Esophagus squamous epithelium (tissue), 5 donors: ENCODE measurements around the gene BRIP1. TPM values are rescaled to one million over a fixed set of nuclear protein-coding genes. Genes with fewer than 3 reads are reported as not detected.
"Not testable (repeated sequence)": the region's sequence is repeated elsewhere in the genome, so short reads cannot be mapped to it uniquely, and the experiment has no call there.

Experiments
- DNase-seq: peaks from one replicate; lab custom pipeline; 2025; lab: John Stamatoyannopoulos, UW
- H3K27ac ChIP-seq, 4 donors: fragments of 200-600 bp; sonication (generic); one replicate each; pipeline ENCODE4 v1.5.1; 2016 to 2019; ENCODE audit warnings: mild to moderate bottlenecking in 1 of 4
- H3K27me3 ChIP-seq, 4 donors: fragments of 200-600 bp; sonication (generic); 1 replicate in 3 of 4; 2 replicates in 1 of 4; pipeline versions ENCODE4 v1.5.1 to v1.6.0; 2017 to 2021; ENCODE audit warnings: antibody characterized with exemption in 1 of 4
- H3K36me3 ChIP-seq, 3 donors: fragments of 200-600 bp; sonication (generic); one replicate each; pipeline ENCODE4 v1.5.1; 2016 to 2019
- H3K4me1 ChIP-seq, 3 donors: fragments of 200-600 bp; sonication (generic); one replicate each; pipeline ENCODE4 v1.5.1; 2017 to 2019
- H3K4me3 ChIP-seq, 4 donors: fragments of 200-600 bp; sonication (generic); 1 replicate in 3 of 4; 2 replicates in 1 of 4; pipeline ENCODE4 v1.5.1; 2016 to 2019; ENCODE audit warnings: mild to moderate bottlenecking in 2 of 4, moderate library complexity in 1 of 4
- H3K9me3 ChIP-seq, 3 donors: fragments of 200-600 bp; sonication (generic); one replicate each; pipeline ENCODE4 v1.5.1; 2016 to 2019
- CTCF ChIP-seq, 6 experiments: fragments of 450-650 bp in 4 of 6; fragments of 200-600 bp in 2 of 6; sonication (generic) in 2 of 6; IDR thresholded peaks; one replicate each; pipeline ENCODE4 v1.5.1; 2016 to 2019; ENCODE audit warnings: antibody characterized with exemption in 6 of 6, mild to moderate bottlenecking in 4 of 6, moderate library complexity in 4 of 6
- POLR2A ChIP-seq, 4 donors: fragments of 450-650 bp; IDR thresholded peaks; one replicate each; pipeline ENCODE4 v1.6.1; 2017; ENCODE audit warnings: antibody characterized with exemption in 4 of 4, mild to moderate bottlenecking in 4 of 4, moderate library complexity in 3 of 4
- WGBS, 2 donors: methylation state at CpG; one replicate each; pipeline ENCODE4 v1.1.5; 2018; 5-methylcytosine and 5-hydroxymethylcytosine counted together
- intact Hi-C: fragments of 100-400 bp; cut with DNase I; formaldehyde crosslinking; loops from one replicate; pipeline ENCODE4 v1.15.0; 2022
- total RNA-seq, 4 donors: library from RNA; depleted of rRNA; stranded (reverse); fragments of >200 nt; gene quantifications; one replicate each; pipeline ENCODE4 v1.1.0, GENCODE V29; 2016
- donor health status: DM: yes; HTN: yes; CAD: no.

The BRIP1 gene
- total RNA-seq, 4 donors from 2014 or later: 1.6 to 7.0 (median 3.2) TPM

DNA sequence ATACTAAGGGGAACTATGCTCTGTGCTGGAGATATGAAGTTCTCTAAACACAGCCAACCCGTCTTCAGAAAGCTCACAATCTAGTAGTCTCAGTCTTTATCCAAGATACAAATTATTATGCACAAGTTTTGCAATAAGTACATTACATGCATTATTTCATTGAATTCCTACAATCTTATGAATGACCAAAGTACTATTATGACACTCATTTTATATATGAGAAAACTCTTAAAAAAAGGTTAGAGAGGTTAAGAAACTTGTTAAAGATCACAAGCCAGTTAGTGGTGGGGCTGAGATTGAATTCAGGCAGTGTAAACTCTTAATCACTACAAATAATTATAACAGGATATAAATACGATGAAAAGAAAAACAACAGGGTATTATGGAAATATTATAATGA is 4.7 kb upstream of the BRIP1 start:
- no peak for DNase-seq
- intact Hi-C loops: no loop called here

DNA sequence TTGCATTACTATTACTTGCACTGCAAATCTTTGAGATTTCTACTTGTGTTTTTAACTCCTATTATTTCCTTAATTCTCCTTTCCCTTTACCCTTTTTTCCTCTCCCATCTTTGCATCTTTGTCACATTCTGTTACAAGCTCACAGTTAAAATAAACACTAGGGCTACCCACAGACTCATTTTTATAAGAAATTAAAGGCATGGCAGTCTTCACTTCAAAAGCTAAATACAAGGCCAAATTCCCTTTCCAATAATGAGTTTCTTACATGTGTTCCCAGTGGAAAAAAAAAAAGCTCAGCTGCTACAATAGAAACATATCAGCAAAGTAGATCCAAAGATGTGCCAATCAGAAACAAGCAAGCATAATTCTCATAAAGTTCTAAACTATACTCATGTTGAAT is 3.7 kb upstream of the BRIP1 start:
- Histone ChIP-seq H3K4me1 (peaks cover 3 to 18% (median 5%) of the 10 kb centered on the region in 3 donors), H3K4me3 (no peak overlapping the region), H3K36me3 (peaks cover 0 to 59% (median 9%) of the 10 kb centered on the region in 3 donors), H3K27ac (no peak overlapping the region), H3K27me3 (no peaks in the 10 kb centered on the region), H3K9me3 (no peaks in the 10 kb centered on the region)
- intact Hi-C loops: no loop called here
- DNase-seq: no peak
- TF ChIP-seq POLR2A (IDR thresholded peaks at IDR 0.05): no peak
- no peak for TF ChIP-seq CTCF (IDR thresholded peaks at IDR 0.05)

More for the DNA sequence above, 4.7 kb upstream of the BRIP1 start:
- peaks cover 0 to 67% (median 9%) of the 10 kb centered on the region in 3 donors for H3K36me3 ChIP-seq
- H3K4me1 ChIP-seq: peaks cover 0 to 8% (median 5%) of the 10 kb centered on the region in 3 donors
- 87 to 88% methylated on average over 2 of the region's 2 CpGs for WGBS, 2 donors
- H3K27me3 ChIP-seq: no peaks in the 10 kb centered on the region
- no peak overlapping the region for H3K4me3 ChIP-seq
- no peak overlapping the region for H3K27ac ChIP-seq
- TF ChIP-seq CTCF (IDR thresholded peaks at IDR 0.05) (no peak), POLR2A (IDR thresholded peaks at IDR 0.05) (no peak)
- no peaks in the 10 kb centered on the region for H3K9me3 ChIP-seq

GRCh38 chr17:61863801-61864126 is 436 bp upstream of the BRIP1 start:
- WGBS, 2 donors: 2 to 6% methylated on average over 8 of the region's 8 CpGs
- Histone ChIP-seq H3K27me3 (no peaks in the 10 kb centered on the region), H3K27ac (peak overlapping the region; percentile 84 to 95 (median 92)), H3K4me3 (peak overlapping the region; percentile 65 to 91 (median 76)), H3K36me3 (peaks cover 0 to 26% (median 4%) of the 10 kb centered on the region in 3 donors), H3K9me3 (no peaks in the 10 kb centered on the region), H3K4me1 (peaks cover 3 to 25% (median 5%) of the 10 kb centered on the region in 3 donors)
- TF ChIP-seq POLR2A (IDR thresholded peaks at IDR 0.05) (no peak), CTCF (IDR thresholded peaks at IDR 0.05) (no peak)
- DNase-seq: no peak
- intact Hi-C loops: no loop called here

DNA sequence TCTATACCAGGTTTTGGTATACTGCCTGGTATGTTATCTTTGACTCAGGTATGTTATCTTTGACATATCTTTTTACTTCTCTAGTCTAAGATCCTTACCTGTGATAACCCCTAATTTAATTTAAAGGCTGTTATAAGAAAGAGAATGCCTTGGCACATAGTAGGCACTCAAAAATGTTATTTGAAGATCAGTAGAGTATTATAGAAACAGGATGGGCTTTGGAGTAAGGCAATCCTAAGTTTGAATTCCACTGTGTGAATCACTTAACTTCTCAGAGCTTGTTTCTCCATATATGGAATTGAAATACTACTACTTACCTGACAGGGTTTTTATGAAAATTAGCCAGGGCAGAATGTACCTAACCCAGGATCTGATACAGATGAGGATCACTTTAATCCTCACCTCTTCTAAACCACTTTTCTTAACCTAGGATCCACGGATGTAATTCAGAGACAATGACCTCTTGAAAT is 1.2 kb downstream of the BRIP1 start:
- intact Hi-C loops: no loop called here
- Histone ChIP-seq H3K27me3 (no peaks in the 10 kb centered on the region), H3K4me1 (peaks cover 3 to 25% (median 5%) of the 10 kb centered on the region in 3 donors), H3K27ac (peak overlapping the region in 3 of 4 donors; percentile 91 to 95 (median 94)), H3K4me3 (peak overlapping the region in 3 of 4 donors; percentile 65 to 91 (median 70)), H3K9me3 (no peaks in the 10 kb centered on the region), H3K36me3 (peaks cover 0 to 10% (median 0%) of the 10 kb centered on the region in 3 donors)
- no peak for TF ChIP-seq POLR2A (IDR thresholded peaks at IDR 0.05)
- no peak for TF ChIP-seq CTCF (IDR thresholded peaks at IDR 0.05)
- DNase-seq: no peak
- WGBS, 2 donors: 13 to 26% methylated on average over 1 of the region's 1 CpG

- H3K4me3 ChIP-seq, H3K27me3 ChIP-seq, H3K9me3 ChIP-seq, H3K27ac ChIP-seq, H3K36me3 ChIP-seq, DNase-seq, intact Hi-C loops: not testable (repeated sequence)
- H3K4me1 ChIP-seq: peaks cover 3 to 25% (median 5%) of the 10 kb centered on the region in 3 donors
- 91 to 93% methylated on average over 10 of the region's 10 CpGs for WGBS, 2 donors
Observed at GRCh38 chr17:61860397-61860796, 2.9 kb downstream of the BRIP1 start.

DNA sequence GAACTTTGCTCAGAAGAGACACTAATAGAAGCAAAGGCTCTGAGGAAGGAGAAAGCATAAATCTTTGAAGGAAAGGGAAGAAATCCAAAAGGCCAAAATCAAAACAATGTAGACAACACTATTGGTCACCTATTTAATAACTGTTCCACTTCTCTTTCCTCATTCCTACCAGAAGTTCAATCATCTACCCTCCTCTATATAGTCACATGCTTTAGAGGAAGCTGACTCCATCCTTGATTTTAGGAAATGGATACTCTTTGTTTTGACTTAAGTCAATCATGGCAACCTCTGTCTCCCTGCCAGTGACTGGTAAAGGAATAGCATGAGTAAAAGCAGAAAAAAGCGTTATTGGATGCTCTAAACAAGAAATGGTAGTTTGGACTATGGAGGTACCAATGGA is 7.3 kb downstream of the BRIP1 start:
- intact Hi-C loops: no loop called here
- DNase-seq: no peak
- 87 to 95% methylated on average over 1 of the region's 1 CpG for WGBS, 2 donors
- TF ChIP-seq POLR2A (IDR thresholded peaks at IDR 0.05) (no peak), CTCF (IDR thresholded peaks at IDR 0.05) (no peak)
- H3K27me3 ChIP-seq: no peaks in the 10 kb centered on the region
- no peak overlapping the region for H3K4me3 ChIP-seq
- H3K36me3 ChIP-seq: no peaks in the 10 kb centered on the region
- no peaks in the 10 kb centered on the region for H3K4me1 ChIP-seq
- H3K27ac ChIP-seq: no peak overlapping the region
- no peaks in the 10 kb centered on the region for H3K9me3 ChIP-seq
